HG03025 (cell line): ENCODE data around the gene SAMD14.
"Not testable (repeated sequence)": the region's sequence is repeated elsewhere in the genome, so short reads cannot be mapped to it uniquely, and the experiment has no call there.

Experiments
- ATAC-seq: cut with Tn5 transposase; IDR thresholded peaks from one replicate; pipeline ENCODE4 v1.9.1; 2021; ENCODE audit warnings: mild to moderate bottlenecking, moderate library complexity; ENCODE audit not compliant: unreplicated experiment, low FRiP score

The SAMD14 gene

GRCh38 chr17:50079334-50080095 lies 50.4 kb downstream of the SAMD14 start:
- no peak for ATAC-seq

GRCh38 chr17:50078430-50078829 lies 51.5 kb downstream of the SAMD14 start:
- no peak for ATAC-seq

GRCh38 chr17:50076591-50077235 lies 53.2 kb downstream of the SAMD14 start:
- no peak for ATAC-seq

- no peak for ATAC-seq
Measured at GRCh38 chr17:50076221-50076590, 53.8 kb downstream of the SAMD14 start.

- ATAC-seq = no peak
Measured at GRCh38 chr17:50075446-50076032, 54.4 kb downstream of the SAMD14 start.

GRCh38 chr17:50074227-50074626 lies 55.7 kb downstream of the SAMD14 start:
- ATAC-seq = no peak

- no peak for ATAC-seq
Measured at GRCh38 chr17:50072925-50073324, 57.0 kb downstream of the SAMD14 start.

- no peak for ATAC-seq
Measured at GRCh38 chr17:50072130-50072529, 57.8 kb downstream of the SAMD14 start.

GRCh38 chr17:50071692-50072091 lies 58.3 kb downstream of the SAMD14 start:
- ATAC-seq = no peak

GRCh38 chr17:50070908-50071680 lies 58.9 kb downstream of the SAMD14 start:
- ATAC-seq = no peak

- no peak for ATAC-seq
Measured at GRCh38 chr17:50067996-50068395, 62.0 kb downstream of the SAMD14 start.

GRCh38 chr17:50066995-50067394 lies 63.0 kb downstream of the SAMD14 start:
- ATAC-seq = no peak

GRCh38 chr17:50065056-50065455 lies 64.9 kb downstream of the SAMD14 start:
- no peak for ATAC-seq

- ATAC-seq = no peak
Measured at GRCh38 chr17:50064253-50065001, 65.5 kb downstream of the SAMD14 start.

- ATAC-seq = no peak
Measured at GRCh38 chr17:50063561-50064252, 66.3 kb downstream of the SAMD14 start.

GRCh38 chr17:50062293-50063243 lies 67.4 kb downstream of the SAMD14 start:
- no peak for ATAC-seq

GRCh38 chr17:50061713-50062045 lies 68.3 kb downstream of the SAMD14 start:
- not testable (repeated sequence) for ATAC-seq

- no peak for ATAC-seq
Measured at GRCh38 chr17:50060951-50061712, 68.8 kb downstream of the SAMD14 start.
